22Rv1 (cell line): ENCODE measurements around the gene WDTC1.

Experiments used
- H3K27ac ChIP-seq: fragments of 450-650 bp; 2 replicates; pipeline ENCODE4 v1.5.1; 2017
- ZFX ChIP-seq: fragments of 450-650 bp; IDR thresholded peaks from 2 replicates; pipeline ENCODE4 v1.6.1; 2017; ENCODE audit warnings: antibody characterized with exemption, borderline replicate concordance
- TF ChIP-seq, protein P1 (sequence below): fragments of 450-650 bp; IDR thresholded peaks from 2 replicates; pipeline ENCODE4 v1.5.1; 2017; ENCODE audit warnings: mild to moderate bottlenecking

The WDTC1 gene

DNA sequence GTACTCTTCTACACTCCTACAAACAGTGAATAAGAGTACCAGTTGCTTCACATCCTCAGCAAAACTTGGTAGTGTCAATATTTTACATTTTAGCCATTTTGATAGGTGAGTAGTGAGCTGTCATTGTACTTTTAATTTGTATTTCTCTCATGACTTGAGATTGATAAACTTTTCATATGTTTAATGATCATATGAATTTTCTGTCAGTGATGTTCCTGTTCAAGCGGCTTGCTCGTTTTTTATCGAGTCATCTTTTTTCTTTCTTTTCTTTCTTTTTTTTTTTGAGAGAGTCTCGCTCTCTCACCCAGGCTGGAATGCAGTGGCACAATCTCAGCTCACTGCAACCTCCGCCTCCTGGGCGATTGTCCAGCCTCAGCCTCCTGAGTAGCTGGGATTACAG is 17.0 kb upstream of the WDTC1 start:
- TF ChIP-seq ZFX = no peak
- no peak overlapping the region for H3K27ac ChIP-seq

DNA sequence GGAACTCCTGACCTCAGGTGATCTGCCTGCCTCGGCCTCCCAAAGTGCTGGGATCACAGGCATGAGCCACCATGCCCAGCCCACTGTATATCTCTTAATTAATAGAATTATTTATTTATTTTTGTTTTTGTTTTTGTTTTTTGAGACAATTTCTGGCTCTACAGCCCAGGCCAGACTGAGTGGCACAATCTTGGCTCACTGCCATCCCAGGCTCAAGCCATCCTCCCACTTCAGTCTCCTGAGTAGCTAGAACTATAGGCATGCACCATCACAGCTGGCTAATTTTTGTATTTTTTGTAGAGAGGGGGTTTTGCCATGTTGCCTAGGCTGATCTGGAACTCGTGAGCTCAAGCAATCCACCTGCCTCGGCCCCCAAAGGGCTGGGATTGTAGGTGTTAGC is 15.7 kb upstream of the WDTC1 start:
- H3K27ac ChIP-seq = no peak overlapping the region
- TF ChIP-seq, protein P1, sequence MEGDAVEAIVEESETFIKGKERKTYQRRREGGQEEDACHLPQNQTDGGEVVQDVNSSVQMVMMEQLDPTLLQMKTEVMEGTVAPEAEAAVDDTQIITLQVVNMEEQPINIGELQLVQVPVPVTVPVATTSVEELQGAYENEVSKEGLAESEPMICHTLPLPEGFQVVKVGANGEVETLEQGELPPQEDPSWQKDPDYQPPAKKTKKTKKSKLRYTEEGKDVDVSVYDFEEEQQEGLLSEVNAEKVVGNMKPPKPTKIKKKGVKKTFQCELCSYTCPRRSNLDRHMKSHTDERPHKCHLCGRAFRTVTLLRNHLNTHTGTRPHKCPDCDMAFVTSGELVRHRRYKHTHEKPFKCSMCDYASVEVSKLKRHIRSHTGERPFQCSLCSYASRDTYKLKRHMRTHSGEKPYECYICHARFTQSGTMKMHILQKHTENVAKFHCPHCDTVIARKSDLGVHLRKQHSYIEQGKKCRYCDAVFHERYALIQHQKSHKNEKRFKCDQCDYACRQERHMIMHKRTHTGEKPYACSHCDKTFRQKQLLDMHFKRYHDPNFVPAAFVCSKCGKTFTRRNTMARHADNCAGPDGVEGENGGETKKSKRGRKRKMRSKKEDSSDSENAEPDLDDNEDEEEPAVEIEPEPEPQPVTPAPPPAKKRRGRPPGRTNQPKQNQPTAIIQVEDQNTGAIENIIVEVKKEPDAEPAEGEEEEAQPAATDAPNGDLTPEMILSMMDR = no peak
- no peak for TF ChIP-seq ZFX

DNA sequence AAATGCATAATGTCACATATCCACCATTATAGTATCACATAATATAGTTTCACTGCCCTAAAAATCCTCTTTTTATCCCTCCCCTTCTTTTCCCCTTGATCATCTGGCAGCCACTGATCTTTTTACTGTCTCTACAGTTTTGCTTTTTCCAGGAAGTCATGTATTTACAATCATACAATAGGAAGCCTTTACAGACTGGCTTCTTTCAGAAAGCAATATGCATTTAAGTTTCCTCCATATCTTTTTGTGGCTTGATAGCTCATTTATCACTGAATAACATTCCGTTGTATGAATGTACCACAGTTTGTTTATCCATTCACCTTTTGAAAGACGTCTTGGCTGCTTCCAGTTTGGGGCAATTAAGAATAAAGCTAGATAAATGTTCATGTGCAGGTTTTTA is 14.3 kb upstream of the WDTC1 start:
- peak overlapping the region; percentile 40 for H3K27ac ChIP-seq
- TF ChIP-seq, protein P1 = no peak

DNA sequence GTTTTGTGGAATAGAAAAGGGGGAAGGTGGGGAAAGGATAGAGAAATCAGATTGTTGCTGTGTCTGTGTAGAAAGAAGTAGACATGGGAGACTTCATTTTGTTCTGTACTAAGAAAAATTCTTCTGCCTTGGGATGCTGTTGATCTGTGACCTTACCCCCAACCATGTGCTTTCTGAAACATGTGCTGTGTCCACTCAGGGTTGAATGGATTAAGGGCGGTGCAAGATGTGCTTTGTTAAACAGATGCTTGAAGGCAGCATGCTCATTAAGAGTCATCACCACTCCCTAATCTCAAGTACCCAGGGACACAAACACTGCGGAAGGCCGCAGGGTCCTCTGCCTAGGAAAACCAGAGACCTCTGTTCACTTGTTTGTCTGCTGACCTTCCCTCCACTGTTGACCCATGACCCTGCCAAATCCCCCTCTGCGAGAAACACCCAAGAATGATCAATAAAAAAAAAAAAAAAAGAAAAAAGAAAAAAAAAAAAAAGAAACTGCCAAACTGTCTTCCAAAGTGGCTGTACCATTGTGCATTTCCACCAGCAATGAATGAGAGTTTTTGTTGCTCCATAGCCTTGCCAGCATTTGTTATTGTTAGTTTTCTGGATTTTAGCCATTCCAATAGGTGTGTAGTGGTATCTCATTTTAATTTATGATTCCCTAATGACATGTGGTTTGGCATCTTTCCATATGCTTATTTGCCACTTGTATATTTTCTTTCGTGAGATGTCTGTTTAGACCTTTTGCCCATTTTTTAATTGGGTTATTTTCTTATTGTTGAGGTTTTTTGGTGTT is 13.5 kb upstream of the WDTC1 start:
- H3K27ac ChIP-seq = peak overlapping the region; percentile 40

DNA sequence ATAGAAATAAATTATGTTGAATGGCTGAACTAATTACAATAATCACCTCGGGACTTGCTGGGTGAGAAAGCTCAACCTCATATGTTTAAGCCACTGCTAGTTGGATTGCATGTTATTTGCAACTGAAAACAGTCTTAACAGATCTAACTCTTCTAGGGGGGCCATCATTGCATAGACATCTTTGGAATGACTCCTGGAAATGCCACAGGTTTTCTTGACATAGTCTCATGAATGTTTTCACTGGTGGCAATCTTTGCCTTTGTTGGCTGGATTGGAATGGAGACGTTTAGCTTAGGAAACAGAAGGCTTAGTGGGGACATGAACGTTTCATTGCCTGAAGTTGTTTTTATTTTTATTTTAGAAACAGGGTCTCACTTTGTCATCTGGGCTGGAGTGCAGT is 8.8 kb upstream of the WDTC1 start:
- no peak for TF ChIP-seq ZFX
- TF ChIP-seq, protein P1 = no peak
- no peak overlapping the region for H3K27ac ChIP-seq

DNA sequence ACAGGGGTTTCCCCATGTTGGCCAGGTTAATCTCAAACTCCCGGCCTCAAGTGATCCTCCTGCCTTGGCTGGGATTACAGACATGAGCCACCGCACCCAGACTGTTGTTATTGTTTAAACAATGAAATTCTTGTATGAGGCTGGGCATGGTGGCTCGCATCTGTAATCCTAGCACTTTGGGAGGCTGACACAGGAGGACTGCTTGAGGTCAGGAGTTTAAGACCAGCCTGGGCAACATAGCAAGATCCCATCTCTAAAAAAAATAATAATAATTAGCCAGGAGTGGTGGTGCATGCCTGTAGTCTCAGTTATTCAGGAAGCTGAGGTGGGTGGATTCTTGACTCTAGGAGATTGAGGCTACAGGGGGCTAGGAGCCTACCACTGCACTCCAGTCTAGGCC is 6.7 kb upstream of the WDTC1 start:
- H3K27ac ChIP-seq = no peak overlapping the region
- TF ChIP-seq, protein P1 = no peak
- no peak for TF ChIP-seq ZFX

DNA sequence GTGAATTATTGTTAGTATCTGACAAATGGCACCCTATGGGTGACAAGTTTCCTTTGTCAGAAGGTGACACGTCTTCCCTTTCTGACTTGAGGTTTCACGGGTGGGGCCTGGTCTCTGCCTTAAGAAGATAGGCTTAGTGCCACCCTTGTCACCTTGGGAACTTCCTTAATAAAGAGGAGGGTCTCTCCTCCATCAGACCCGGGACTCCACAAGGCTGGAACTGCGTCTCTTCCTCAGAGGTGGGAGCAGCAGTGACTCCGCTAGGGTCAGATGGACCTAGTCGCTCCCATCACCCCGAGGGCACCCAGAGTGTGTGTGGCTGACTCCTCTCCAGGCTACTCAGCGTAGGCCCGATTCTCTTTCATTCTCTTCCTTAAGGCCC is 774 bp upstream of the WDTC1 start:
- peak overlapping the region; percentile 62 for H3K27ac ChIP-seq
- TF ChIP-seq, protein P1 = no peak
- no peak for TF ChIP-seq ZFX

DNA sequence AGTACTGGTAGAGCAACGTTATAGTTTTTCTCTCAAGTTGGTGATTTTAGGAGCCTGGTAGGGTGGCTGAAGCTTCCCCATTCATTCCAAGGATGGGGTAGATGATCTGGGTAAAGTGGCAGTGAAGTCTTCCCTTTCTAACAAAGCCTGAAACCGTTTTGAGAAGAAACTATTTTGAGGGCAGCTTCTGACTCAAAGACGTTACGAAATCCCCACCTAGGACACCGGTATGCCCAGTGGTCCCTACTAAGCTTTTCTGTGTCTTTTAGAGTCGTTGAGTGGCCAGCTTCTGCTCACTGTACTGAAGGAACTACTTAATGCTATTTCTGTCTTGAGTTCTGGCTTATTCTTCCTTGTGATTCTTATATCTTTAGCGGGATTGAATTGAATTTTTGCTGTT is 1.4 kb downstream of the WDTC1 start:
- TF ChIP-seq ZFX = no peak
- TF ChIP-seq, protein P1 = no peak
- peak overlapping the region; percentile 62; the same call in 1 of the 2 replicates for H3K27ac ChIP-seq
